KMS-11 (cell line): ENCODE measurements around the gene PKD1L1.

Source experiments
- H2AFZ ChIP-seq: fragments of 200-600 bp; sonication (generic); 2 replicates; pipeline ENCODE4 v1.6.1; 2016; ENCODE audit warnings: antibody characterized with exemption, mixed run types, low read depth
- H3K27ac ChIP-seq: fragments of 200-600 bp; sonication (generic); 2 replicates; pipeline ENCODE4 v1.6.1; 2016; ENCODE audit warnings: mild to moderate bottlenecking, mixed run types
- H3K27me3 ChIP-seq: fragments of 200-600 bp; sonication (generic); 2 replicates; pipeline ENCODE4 v1.6.1; 2017; ENCODE audit warnings: mild to moderate bottlenecking, low read depth, mixed run types, moderate library complexity; ENCODE audit not compliant: insufficient read depth
- H3K36me3 ChIP-seq: fragments of 200-600 bp; sonication (generic); 2 replicates; pipeline ENCODE4 v1.6.1; 2017; ENCODE audit warnings: mild to moderate bottlenecking, mixed run types; ENCODE audit not compliant: insufficient read depth
- H3K4me1 ChIP-seq: fragments of 200-600 bp; sonication (generic); 2 replicates; pipeline ENCODE4 v1.6.1; 2016; ENCODE audit warnings: mild to moderate bottlenecking, low read depth, mixed run types; ENCODE audit not compliant: poor library complexity, severe bottlenecking
- H3K4me2 ChIP-seq: fragments of 200-600 bp; sonication (generic); 2 replicates; pipeline ENCODE4 v1.7.0; 2016; ENCODE audit warnings: mild to moderate bottlenecking, mixed run types
- H3K4me3 ChIP-seq: fragments of 200-600 bp; sonication (generic); IDR thresholded peaks from 2 replicates; pipeline ENCODE4 v1.6.1; 2017; ENCODE audit warnings: low read depth, low read length, mixed read lengths; ENCODE audit not compliant: insufficient read depth
- H3K79me2 ChIP-seq: fragments of 200-600 bp; sonication (generic); 2 replicates; pipeline ENCODE4 v1.6.1; 2016; ENCODE audit warnings: low read depth, mixed run types; ENCODE audit not compliant: insufficient read depth
- H3K9ac ChIP-seq: fragments of 200-600 bp; sonication (generic); 2 replicates; pipeline ENCODE4 v1.6.1; 2016; ENCODE audit warnings: mild to moderate bottlenecking, mixed run types
- H4K20me1 ChIP-seq: fragments of 200-600 bp; sonication (generic); 2 replicates; pipeline ENCODE4 v1.6.1; 2016; ENCODE audit warnings: mild to moderate bottlenecking, mixed run types; ENCODE audit not compliant: insufficient read depth
- TF ChIP-seq, protein P1 (sequence below): fragments of 200-600 bp; sonication (generic); conservative IDR thresholded peaks from 2 replicates; pipeline ENCODE4 v1.6.1; 2017; ENCODE audit warnings: low read depth, mild to moderate bottlenecking, antibody characterized with exemption, low read length, moderate library complexity, mixed read lengths

PKD1L1 gene

DNA sequence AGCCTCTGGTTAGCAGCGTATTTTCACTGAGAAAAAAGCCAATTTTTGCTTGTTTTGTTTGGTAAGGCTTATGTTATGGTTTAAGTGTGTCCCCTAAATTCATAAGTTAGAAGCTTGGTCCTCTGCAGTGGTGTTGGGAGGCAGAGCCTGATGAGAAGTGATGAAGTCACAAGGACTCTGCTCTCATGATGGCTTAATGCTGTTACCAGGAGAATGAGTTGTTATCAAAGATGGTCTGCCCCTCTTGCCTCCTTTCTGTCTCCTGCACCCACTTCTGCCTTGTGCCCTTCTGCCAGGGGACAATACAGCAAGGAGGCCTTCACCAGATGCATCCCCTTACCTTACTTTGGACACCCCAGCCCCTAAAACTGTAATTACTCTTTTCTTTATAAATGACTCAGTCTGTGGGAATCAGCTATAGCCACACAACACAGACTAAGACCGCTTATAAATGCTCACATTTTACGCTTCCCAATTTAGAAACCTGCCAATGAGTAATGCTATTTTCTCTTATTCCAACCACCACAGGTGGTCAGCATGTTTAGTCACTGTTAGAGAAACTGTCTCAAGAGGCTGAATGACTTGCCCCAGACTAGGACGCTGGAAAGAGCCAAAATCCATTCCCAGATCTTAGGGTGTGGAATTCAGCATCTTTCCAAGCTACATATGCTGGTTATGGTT, 6.1 kb upstream of the PKD1L1 start:
- Histone ChIP-seq H2AFZ (no peak overlapping the region), H3K4me2 (no peak overlapping the region), H3K4me3 (no peak overlapping the region), H3K36me3 (no peaks in the 10 kb centered on the region), H4K20me1 (no peaks in the 10 kb centered on the region), H3K4me1 (peaks cover 9% of the 10 kb centered on the region), H3K9ac (no peak overlapping the region), H3K27me3 (no peaks in the 10 kb centered on the region), H3K27ac (no peak overlapping the region), H3K79me2 (no peaks in the 10 kb centered on the region)
- TF ChIP-seq, protein P1, sequence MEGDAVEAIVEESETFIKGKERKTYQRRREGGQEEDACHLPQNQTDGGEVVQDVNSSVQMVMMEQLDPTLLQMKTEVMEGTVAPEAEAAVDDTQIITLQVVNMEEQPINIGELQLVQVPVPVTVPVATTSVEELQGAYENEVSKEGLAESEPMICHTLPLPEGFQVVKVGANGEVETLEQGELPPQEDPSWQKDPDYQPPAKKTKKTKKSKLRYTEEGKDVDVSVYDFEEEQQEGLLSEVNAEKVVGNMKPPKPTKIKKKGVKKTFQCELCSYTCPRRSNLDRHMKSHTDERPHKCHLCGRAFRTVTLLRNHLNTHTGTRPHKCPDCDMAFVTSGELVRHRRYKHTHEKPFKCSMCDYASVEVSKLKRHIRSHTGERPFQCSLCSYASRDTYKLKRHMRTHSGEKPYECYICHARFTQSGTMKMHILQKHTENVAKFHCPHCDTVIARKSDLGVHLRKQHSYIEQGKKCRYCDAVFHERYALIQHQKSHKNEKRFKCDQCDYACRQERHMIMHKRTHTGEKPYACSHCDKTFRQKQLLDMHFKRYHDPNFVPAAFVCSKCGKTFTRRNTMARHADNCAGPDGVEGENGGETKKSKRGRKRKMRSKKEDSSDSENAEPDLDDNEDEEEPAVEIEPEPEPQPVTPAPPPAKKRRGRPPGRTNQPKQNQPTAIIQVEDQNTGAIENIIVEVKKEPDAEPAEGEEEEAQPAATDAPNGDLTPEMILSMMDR, result no peak

- Histone ChIP-seq H3K79me2 (no peaks in the 10 kb centered on the region), H3K4me2 (no peak overlapping the region), H3K9ac (no peak overlapping the region), H3K36me3 (no peaks in the 10 kb centered on the region), H3K4me1 (peaks cover 9% of the 10 kb centered on the region), H2AFZ (no peak overlapping the region), H3K27me3 (no peaks in the 10 kb centered on the region), H3K4me3 (no peak overlapping the region), H4K20me1 (no peaks in the 10 kb centered on the region), H3K27ac (no peak overlapping the region)
- TF ChIP-seq, protein P1, result no peak
Measured at GRCh38 chr7:47953822-47954221, 5.6 kb upstream of the PKD1L1 start.

DNA sequence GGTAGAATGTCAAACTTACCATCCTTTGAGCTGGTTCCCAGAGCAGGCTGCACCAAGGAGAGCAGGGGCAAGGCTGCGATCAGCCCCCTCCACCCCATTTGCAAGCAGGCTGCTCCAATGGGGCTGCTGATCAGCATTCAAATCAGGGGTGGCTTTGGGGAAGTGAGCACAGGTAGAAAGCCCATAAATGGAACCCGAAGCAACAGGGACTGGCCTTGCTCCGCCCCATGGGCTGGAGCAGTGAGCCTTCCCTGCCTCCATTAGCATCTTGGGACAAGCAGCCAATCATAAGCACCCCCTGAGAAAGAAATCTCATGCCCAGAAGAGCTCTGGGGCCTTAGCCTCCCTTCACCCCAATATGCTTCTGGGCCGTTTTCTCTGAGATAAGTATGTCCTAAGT, 4.0 kb upstream of the PKD1L1 start:
- Histone ChIP-seq H3K4me3 (no peak overlapping the region), H3K9ac (no peak overlapping the region), H2AFZ (no peak overlapping the region), H3K79me2 (no peaks in the 10 kb centered on the region), H3K27me3 (no peaks in the 10 kb centered on the region), H3K4me1 (peaks cover 9% of the 10 kb centered on the region), H4K20me1 (no peaks in the 10 kb centered on the region), H3K27ac (no peak overlapping the region), H3K4me2 (no peak overlapping the region), H3K36me3 (no peaks in the 10 kb centered on the region)
- TF ChIP-seq, protein P1, result no peak

GRCh38 chr7:47951374-47951773, 3.1 kb upstream of the PKD1L1 start:
- peaks cover 9% of the 10 kb centered on the region for H3K4me1 ChIP-seq
- no peaks in the 10 kb centered on the region for H3K36me3 ChIP-seq
- H3K9ac ChIP-seq, result no peak overlapping the region
- TF ChIP-seq, protein P1, result no peak
- H3K4me2 ChIP-seq, result no peak overlapping the region
- H2AFZ ChIP-seq, result no peak overlapping the region
- H3K27me3 ChIP-seq, result no peaks in the 10 kb centered on the region
- no peak overlapping the region for H3K4me3 ChIP-seq
- H3K27ac ChIP-seq, result no peak overlapping the region; the same call in 1 of the 2 replicates
- no peaks in the 10 kb centered on the region for H3K79me2 ChIP-seq
- H4K20me1 ChIP-seq, result no peaks in the 10 kb centered on the region
